GM18861 (cell line): Measurements from ENCODE around the gene PTPRK.

Experiments
- ATAC-seq: cut with Tn5 transposase; IDR thresholded peaks from one replicate; pipeline ENCODE4 v1.9.1; 2021; ENCODE audit not compliant: unreplicated experiment

The PTPRK gene

DNA sequence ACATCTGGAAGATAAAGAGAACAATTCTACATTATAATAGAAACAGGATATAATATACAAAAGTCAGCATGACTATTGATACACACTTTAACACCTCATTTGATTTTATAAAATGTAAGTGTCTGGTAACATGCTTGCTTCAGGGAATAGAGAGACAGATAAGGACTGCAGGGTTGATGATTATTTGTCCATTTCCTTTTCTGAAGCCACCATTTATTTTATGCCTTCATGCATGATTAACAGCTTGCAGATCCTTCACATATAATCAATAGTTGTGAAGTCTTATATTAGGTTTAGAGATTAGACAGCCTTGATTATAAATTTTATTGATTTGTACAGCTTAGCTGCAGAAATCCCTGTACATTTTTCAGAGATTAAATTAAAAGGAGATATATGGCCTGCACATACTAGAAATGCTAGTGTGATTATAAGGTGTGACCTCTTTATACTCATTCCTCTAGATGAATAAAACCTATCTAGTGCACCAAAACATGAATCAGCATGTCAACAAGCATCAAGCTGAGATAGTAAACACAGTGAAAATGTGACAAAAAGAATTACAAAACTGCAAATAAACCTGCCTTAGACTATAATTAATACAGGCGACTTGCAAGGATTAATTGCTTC lies 420.7 kb downstream of the PTPRK start:
- ATAC-seq = no peak

GRCh38 chr6:128098000-128098581 lies 422.3 kb downstream of the PTPRK start:
- peak; percentile 40 for ATAC-seq

DNA sequence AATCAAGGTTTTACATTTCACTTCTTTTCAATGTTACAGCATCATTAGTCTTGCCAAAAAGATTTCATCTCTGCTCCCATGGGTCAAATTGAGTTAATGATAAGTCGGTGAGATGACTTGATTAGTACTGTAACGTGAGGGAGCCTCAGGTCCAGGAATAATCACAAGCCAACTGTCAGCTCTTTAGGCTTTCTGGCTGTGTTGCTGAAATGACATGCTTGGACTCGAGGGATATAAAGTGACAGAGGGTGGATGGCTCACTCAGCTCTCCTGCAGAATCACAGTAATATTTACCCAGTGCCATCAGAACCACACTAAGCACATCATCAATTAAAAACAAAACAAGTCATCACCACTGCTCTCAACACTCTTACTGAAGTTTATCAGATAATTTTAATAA lies 423.4 kb downstream of the PTPRK start:
- no peak for ATAC-seq

GRCh38 chr6:128095362-128095761 lies 425.0 kb downstream of the PTPRK start:
- ATAC-seq = no peak

- no peak for ATAC-seq
Observed at GRCh38 chr6:128079021-128079420, 441.4 kb downstream of the PTPRK start.

GRCh38 chr6:128078276-128078675 lies 442.1 kb downstream of the PTPRK start:
- ATAC-seq = no peak

GRCh38 chr6:128076843-128077242 lies 443.6 kb downstream of the PTPRK start:
- ATAC-seq = no peak

GRCh38 chr6:128074567-128074966 lies 445.8 kb downstream of the PTPRK start:
- ATAC-seq = no peak

GRCh38 chr6:128073389-128073788 lies 447.0 kb downstream of the PTPRK start:
- no peak for ATAC-seq

DNA sequence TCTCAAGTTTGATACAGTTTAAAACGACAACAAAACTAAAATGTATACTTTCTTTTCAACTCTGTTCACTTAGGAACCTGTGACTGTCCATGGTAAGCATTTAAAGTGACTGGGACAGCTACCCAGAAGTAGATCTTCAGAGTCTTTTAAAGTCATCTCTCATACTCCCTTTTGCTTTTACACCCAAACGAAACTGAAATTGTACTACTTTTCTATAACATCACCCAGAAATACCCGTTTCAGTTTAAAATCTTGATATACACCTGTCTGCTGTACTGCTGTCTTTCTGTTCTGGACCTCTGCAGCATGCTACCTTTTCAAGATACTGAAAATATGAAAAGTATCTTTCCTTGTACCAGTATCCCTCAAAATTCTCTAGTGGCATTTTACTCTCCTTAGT lies 449.2 kb downstream of the PTPRK start:
- no peak for ATAC-seq

DNA sequence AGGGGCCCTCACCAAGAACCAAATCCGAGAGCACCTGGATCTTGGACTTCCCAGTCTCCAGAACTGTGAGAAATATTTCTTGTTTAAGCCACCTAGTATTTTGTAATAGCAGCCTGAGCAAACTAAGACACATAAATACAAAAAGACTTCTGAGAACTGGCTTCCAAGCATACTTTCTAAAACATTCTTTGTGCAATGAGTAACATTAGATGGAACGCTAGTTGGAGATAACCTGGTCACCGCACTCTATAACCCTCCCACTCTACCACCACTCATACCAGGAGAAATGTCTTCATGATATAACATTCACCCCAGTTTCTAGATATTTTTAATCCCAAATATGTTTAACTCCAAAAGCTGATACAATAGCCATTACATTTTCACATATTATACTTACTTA lies 450.0 kb downstream of the PTPRK start:
- ATAC-seq = no peak

DNA sequence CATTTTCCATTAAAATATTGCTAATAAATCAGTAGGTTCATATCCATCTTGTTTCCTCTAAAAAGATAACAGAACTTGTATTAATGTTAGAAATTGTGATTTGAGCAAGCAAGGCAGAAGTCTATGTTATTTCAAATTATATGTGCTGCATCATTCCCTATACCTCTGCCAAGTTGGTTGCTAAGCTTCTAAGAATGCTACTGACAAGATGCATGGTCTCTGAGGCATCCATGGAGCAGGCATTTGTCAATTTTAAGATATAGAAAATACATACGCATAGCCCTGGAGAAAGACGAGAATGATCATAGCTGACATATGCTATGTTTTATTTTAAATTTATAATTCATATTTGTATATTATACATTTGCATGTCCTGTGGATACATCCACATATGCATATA lies 451.2 kb downstream of the PTPRK start:
- no peak for ATAC-seq

DNA sequence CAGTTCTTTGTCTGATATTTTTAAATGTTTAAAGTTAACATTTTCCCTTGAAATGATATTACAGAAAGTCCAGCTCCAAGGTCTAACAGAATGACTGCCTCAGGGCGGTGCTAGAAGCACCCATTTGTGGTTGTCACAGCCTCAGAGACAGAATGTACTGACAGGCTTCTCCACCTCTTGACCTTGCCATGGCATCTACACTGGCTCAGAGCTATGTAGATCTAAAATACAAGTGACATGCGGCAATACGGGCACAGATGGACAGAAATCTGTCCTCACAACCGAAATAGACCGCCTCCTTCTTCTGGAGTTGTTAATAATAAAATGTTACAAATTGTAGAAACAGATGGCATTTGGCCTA lies 452.3 kb downstream of the PTPRK start:
- no peak for ATAC-seq

DNA sequence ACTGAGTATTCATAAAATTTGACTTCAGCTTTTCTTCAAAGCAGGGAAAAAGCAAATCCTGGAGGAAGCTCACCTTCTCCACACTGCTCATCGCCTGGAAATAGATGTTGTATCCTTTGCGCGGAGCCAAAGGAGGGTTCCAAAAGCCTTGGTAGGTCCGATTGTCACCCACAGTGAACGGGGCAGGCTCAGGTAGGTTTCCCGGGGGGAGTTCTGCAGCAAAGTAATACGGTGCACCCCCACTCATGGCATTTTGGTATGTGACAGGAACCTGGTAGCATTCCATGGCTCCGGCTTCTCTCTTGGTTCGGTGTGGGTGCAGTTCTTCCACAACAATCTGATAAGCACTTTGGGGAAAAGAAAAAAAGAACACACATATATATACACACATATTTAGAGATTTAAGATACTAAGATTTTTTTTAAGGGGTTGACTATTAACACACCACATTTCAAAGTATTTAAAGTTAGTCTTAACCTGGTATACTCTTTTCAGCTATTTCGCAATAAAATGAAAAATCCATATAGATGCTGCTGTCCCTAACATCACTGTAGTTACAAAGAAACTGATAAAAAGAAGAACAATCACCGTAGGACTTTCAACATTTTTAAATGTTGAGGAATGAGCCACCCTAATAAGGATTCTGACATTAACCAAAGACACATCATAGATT lies 452.8 kb downstream of the PTPRK start:
- ATAC-seq = no peak

- ATAC-seq = no peak
Observed at GRCh38 chr6:128065072-128065471, 455.3 kb downstream of the PTPRK start.

GRCh38 chr6:128064540-128064895 lies 455.9 kb downstream of the PTPRK start:
- ATAC-seq = no peak

GRCh38 chr6:128063850-128064539 lies 456.4 kb downstream of the PTPRK start:
- no peak for ATAC-seq

- no peak for ATAC-seq
Observed at GRCh38 chr6:128062882-128063603, 457.4 kb downstream of the PTPRK start.

DNA sequence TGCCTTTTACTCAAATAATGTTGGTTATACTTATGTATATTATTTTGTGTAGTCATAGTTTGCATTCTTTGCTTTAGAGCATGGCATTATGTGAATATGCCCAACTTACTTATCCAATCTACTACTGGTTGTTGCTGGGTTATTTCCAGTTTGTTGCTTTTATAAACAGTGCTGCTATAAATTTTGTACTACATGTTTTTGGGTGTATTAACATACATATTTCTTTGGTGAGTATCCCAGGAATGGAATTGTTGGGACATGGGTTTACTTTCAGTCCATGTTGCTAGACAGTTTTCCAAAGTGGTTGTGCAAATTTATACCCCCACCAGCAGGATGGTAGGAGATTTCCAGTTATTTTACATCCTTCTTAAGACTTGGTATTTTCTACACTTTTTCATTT lies 462.5 kb downstream of the PTPRK start:
- ATAC-seq = no peak

DNA sequence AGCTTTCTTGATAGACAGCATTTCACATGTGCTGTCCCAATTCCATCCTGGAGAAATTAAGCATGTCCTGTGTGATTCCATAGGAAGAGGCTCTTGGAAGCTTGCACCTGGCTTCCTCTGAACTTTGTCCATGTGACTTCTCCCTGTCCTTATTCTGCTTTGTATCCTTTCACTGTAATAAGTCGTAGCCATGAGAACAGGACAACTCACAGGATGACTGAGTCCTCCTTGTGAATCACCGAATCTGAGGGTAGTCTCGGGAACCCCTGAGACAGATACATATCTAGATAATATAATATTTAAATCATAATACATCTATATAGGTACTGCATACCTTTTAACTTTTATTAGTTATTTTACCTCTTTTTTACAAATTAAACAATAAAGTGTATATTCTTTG lies 462.9 kb downstream of the PTPRK start:
- ATAC-seq = no peak

DNA sequence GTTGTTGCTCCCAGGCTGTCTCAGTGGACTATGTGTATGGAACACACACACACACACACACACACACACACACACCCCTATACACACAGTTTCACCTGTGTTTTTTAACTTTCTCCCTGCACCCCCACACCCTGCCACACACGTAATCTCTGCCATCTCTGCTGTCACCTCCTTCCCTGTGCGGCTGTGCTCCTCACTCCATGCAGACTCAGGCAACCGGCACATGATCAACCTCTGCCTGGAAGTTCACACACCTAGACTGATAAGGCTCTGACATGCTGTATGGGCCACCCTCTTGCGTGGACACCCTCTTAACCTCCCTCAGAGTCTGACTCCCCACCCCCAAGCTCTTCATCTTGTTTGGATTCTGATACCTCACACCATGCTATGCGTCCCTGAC lies 467.3 kb downstream of the PTPRK start:
- ATAC-seq = no peak

DNA sequence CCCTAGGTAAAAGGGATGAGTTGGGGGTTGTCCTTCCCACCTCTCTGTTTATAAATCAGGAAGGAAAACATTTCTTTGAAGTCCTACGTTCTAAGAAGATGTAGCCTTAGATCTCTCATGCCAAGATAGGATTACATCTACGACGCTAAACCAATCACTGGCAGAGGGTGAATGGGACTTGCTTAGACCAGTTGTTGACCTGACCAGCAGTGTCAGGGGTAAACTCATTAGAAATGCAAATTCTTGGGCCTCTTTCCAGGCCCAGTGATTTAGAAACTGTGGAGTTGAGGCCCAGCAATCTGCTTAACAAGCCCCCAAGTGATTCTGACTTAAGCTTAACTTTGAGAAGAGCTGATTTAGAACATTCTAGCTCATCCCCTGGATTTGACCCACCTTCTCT lies 472.4 kb downstream of the PTPRK start:
- ATAC-seq = no peak
